OCI-LY7 (cell line): Measurements from ENCODE around the gene SASH3. TPM values are rescaled to one million over a fixed set of nuclear protein-coding genes. Genes with fewer than 3 reads are reported as not detected.

Experiments used
- BruUV-seq: library from RNA; stranded (reverse); fragments of 400-500 nt; replicated peaks from 2 replicates; lab custom pipeline; 2021; lab: Mats Ljungman, UMichigan
- CTCF ChIA-PET: fragments of 300-600 bp; sonication (Branson Sonifier 250); formaldehyde crosslinking; loops from one replicate; lab custom pipeline; 2022; ENCODE audit warnings: antibody characterized with exemption; ENCODE audit not compliant: unreplicated experiment; lab: Charles Lee
- POLR2A ChIA-PET: fragments of 300-600 bp; sonication (Branson Sonifier 250); formaldehyde crosslinking; loops from one replicate; lab custom pipeline; 2022; ENCODE audit warnings: antibody characterized with exemption; lab: Charles Lee
- DNase-seq: peaks from one replicate; pipeline ENCODE4 v3.0.0-alpha.2; 2015; ENCODE audit warnings: low spot score
- H2AFZ ChIP-seq: fragments of 200-600 bp; sonication (generic), shearing (Covaris generic); 2 replicates; pipeline ENCODE4 v1.6.1; 2014; ENCODE audit warnings: mild to moderate bottlenecking, antibody characterized with exemption, low read length, moderate library complexity
- H3K27ac ChIP-seq: fragments of 200-600 bp; sonication (generic); 2 replicates; pipeline ENCODE4 v1.5.1; 2014; ENCODE audit warnings: mixed run types, low read depth, mild to moderate bottlenecking, moderate library complexity, low read length, inconsistent platforms; ENCODE audit not compliant: poor library complexity, severe bottlenecking
- H3K36me3 ChIP-seq: fragments of 200-600 bp; sonication (generic); 2 replicates; pipeline ENCODE4 v1.6.1; 2014; ENCODE audit warnings: mild to moderate bottlenecking, antibody characterized with exemption, low read length, moderate library complexity, mixed read lengths; ENCODE audit not compliant: insufficient read depth
- H3K4me1 ChIP-seq: fragments of 200-600 bp; sonication (generic); 2 replicates; pipeline ENCODE4 v1.5.1; 2014; ENCODE audit warnings: mild to moderate bottlenecking, low read length; ENCODE audit not compliant: insufficient read depth, poor library complexity, severe bottlenecking
- H3K4me2 ChIP-seq: fragments of 200-600 bp; sonication (generic); 2 replicates; pipeline ENCODE4 v1.6.1; 2014; ENCODE audit warnings: mild to moderate bottlenecking, low read length
- H3K4me3 ChIP-seq: fragments of 200-600 bp; sonication (generic); 2 replicates; pipeline ENCODE4 v1.5.1; 2014; ENCODE audit warnings: mild to moderate bottlenecking, low read depth, low read length; ENCODE audit not compliant: poor library complexity, severe bottlenecking
- H3K79me2 ChIP-seq: fragments of 200-600 bp; sonication (generic); 2 replicates; pipeline ENCODE4 v1.6.1; 2016; ENCODE audit warnings: low read depth, mild to moderate bottlenecking, low read length, moderate library complexity, mixed read lengths; ENCODE audit not compliant: insufficient read depth
- H3K9me2 ChIP-seq: fragments of 200-600 bp; sonication (generic); 2 replicates; pipeline ENCODE4 v1.6.1; 2016; ENCODE audit warnings: mild to moderate bottlenecking, low read length, mixed read lengths; ENCODE audit not compliant: insufficient read depth
- H3K9me3 ChIP-seq: fragments of 200-600 bp; sonication (generic); 2 replicates; pipeline ENCODE4 v1.6.1; 2014; ENCODE audit warnings: mild to moderate bottlenecking, mixed run types, low read length, mixed read lengths
- H4K20me1 ChIP-seq: fragments of 200-600 bp; sonication (generic); 2 replicates; pipeline ENCODE4 v1.6.1; 2014; ENCODE audit warnings: mild to moderate bottlenecking, antibody characterized with exemption, low read length, moderate library complexity, mixed read lengths; ENCODE audit not compliant: insufficient read depth
- EZH2phosphoT487 ChIP-seq: fragments of 200-600 bp; sonication (generic); IDR thresholded peaks from 2 replicates; pipeline ENCODE4 v1.6.1; 2018; ENCODE audit warnings: low read depth, borderline replicate concordance, mild to moderate bottlenecking, mixed run types, antibody characterized with exemption, low read length, moderate library complexity, mixed read lengths
- intact Hi-C: fragments of 100-400 bp; cut with micrococcal nuclease; formaldehyde crosslinking; loops from one replicate; pipeline ENCODE4 v1.10.0; 2022; ENCODE audit not compliant: unreplicated experiment
- total RNA-seq, 2 experiments: library from RNA; depleted of rRNA in 1 of 2; stranded (reverse); fragments of >200 nt in 1 of 2; shearing (Covaris generic) in 1 of 2; gene quantifications; 2 replicates each; pipeline ENCODE4 v1.2.3, GENCODE V29; 2014 to 2022
- TF ChIP-seq, protein P1 (sequence below): fragments of 200-600 bp; sonication (generic); conservative IDR thresholded peaks from 2 replicates; pipeline ENCODE4 v1.5.1; 2014; ENCODE audit warnings: mild to moderate bottlenecking, antibody characterized with exemption, low read length, moderate library complexity, mixed read lengths

SASH3 gene
- total RNA-seq, 2 experiments from 2014 or later: 157 to 194 TPM

- no peaks in the 10 kb centered on the region for H3K79me2 ChIP-seq
- CTCF ChIA-PET: interaction anchor here (1.0 to 1.6 kb wide), 3 partner anchors 9 to 12 kb away, joined by 3 to 4 read pairs (median 3); no protein-coding TSS in a partner anchor
- H4K20me1 ChIP-seq: no peaks in the 10 kb centered on the region
- H3K4me3 ChIP-seq: peak overlapping the region; percentile 42
- peak overlapping the region; percentile 70 for H3K4me2 ChIP-seq
- DNase-seq: no peak
- BruUV-seq: TSS peak; percentile 97
- H2AFZ ChIP-seq: no peak overlapping the region
- POLR2A ChIA-PET: interaction anchor here (0.7 to 7.9 kb wide), 6 partner anchors 9 to 85 kb away, joined by 3 to 126 read pairs (median 17); partner anchors contain the start of gene SASH3
- TF ChIP-seq EZH2phosphoT487: no peak
- TF ChIP-seq, protein P1, sequence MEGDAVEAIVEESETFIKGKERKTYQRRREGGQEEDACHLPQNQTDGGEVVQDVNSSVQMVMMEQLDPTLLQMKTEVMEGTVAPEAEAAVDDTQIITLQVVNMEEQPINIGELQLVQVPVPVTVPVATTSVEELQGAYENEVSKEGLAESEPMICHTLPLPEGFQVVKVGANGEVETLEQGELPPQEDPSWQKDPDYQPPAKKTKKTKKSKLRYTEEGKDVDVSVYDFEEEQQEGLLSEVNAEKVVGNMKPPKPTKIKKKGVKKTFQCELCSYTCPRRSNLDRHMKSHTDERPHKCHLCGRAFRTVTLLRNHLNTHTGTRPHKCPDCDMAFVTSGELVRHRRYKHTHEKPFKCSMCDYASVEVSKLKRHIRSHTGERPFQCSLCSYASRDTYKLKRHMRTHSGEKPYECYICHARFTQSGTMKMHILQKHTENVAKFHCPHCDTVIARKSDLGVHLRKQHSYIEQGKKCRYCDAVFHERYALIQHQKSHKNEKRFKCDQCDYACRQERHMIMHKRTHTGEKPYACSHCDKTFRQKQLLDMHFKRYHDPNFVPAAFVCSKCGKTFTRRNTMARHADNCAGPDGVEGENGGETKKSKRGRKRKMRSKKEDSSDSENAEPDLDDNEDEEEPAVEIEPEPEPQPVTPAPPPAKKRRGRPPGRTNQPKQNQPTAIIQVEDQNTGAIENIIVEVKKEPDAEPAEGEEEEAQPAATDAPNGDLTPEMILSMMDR: no peak
- H3K4me1 ChIP-seq: peaks cover 84% of the 10 kb centered on the region
- H3K9me3 ChIP-seq: 0 out of 2 replicates have a peak, but pooled peaks cover 4% of the 10 kb centered on the region
- peak overlapping the region; percentile 100 for H3K27ac ChIP-seq
- no peaks in the 10 kb centered on the region for H3K36me3 ChIP-seq
- no peaks in the 10 kb centered on the region for H3K9me2 ChIP-seq
- intact Hi-C loops: loop anchor here (1.0 kb wide), 1 partner anchor 11 kb away; no protein-coding TSS in a partner anchor
Measured at GRCh38 chrX:129768586-129769466, 10.9 kb upstream of the SASH3 start.

GRCh38 chrX:129769467-129770154 is 10.1 kb upstream of the SASH3 start:
- no peaks in the 10 kb centered on the region for H3K9me2 ChIP-seq
- no peaks in the 10 kb centered on the region for H3K79me2 ChIP-seq
- no peaks in the 10 kb centered on the region for H3K36me3 ChIP-seq
- BruUV-seq: TSS peak; percentile 84
- H3K4me3 ChIP-seq: no peak overlapping the region
- no peak overlapping the region for H2AFZ ChIP-seq
- H3K27ac ChIP-seq: peak overlapping the region; percentile 100
- H4K20me1 ChIP-seq: no peaks in the 10 kb centered on the region
- peak; percentile 96 for DNase-seq
- H3K9me3 ChIP-seq: 0 out of 2 replicates have a peak, but pooled peaks cover 4% of the 10 kb centered on the region
- TF ChIP-seq, protein P1: no peak
- TF ChIP-seq EZH2phosphoT487: no peak
- ChIA-PET CTCF (interaction anchor here (1.0 to 1.6 kb wide), 3 partner anchors 8 to 11 kb away, joined by 3 to 4 read pairs (median 3); no protein-coding TSS in a partner anchor), POLR2A (interaction anchor here (0.7 to 7.9 kb wide), 6 partner anchors 8 to 86 kb away, joined by 3 to 126 read pairs (median 17); partner anchors contain the start of gene SASH3)
- H3K4me2 ChIP-seq: peak overlapping the region; percentile 70
- intact Hi-C loops: loop anchor here (1.0 to 10.0 kb wide), 2 partner anchors 11 to 315 kb away; no protein-coding TSS in a partner anchor
- H3K4me1 ChIP-seq: peaks cover 88% of the 10 kb centered on the region
